HG03432 (cell line): ENCODE data around the gene ST8SIA2.

Source experiments
- ATAC-seq: cut with Tn5 transposase; IDR thresholded peaks from one replicate; pipeline ENCODE4 v1.9.1; 2021; ENCODE audit warnings: mild to moderate bottlenecking, moderate library complexity; ENCODE audit not compliant: unreplicated experiment

Gene ST8SIA2

DNA sequence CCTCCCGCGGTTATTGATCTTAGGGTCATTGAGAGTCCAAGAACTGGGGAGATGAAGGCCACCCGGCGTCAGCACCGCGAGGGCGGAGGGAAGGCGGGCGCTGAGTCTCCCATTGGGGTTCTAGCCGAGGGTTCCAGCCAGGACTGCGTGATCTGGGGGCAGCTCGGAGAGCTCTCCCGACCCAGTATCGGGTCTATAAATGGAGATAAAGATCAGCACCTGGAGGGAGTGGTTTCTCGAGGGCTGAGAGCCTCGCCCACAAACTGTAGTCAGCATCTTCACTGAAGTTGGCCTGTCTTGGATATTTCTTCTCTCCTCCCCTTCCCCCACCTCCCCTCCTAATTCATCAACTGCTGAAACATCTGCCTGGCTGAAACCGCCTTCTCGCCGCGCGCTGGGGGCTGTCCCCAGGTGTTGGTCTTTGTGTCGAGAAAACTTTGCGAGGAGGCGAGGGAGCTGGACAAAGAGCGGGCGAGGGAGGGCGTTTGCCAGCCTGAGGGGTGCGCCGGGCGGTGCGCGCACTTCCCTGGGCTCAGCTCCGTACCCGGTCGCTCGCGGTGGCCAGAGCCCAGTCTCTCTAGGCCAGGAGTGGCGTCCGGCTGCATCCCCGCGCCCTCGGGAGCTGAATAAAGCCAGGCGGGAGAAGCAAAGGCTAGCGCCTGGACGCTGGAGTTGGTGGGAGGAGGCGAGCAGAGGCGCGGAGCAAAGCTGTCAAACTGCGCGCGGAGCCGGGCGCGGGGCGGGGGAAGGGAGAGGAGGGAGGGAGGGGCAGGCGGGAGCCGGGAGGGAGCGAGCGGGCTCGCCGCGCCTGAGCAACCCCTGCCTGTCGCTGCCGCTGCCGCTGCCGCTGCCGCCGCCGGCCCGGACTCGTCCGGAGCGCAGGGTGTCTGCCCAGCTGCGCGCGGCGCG lies at the start of gene ST8SIA2:
Gene ST8SIA2 (plus strand): TSS at position 811 of the 909 bp plus-strand sequence. CDS start 184 bp downstream, outside the sequence.
- no peak for ATAC-seq

- ATAC-seq: no peak
Measured at GRCh38 chr15:92343924-92344643, 49.6 kb upstream of the ST8SIA2 start.

- ATAC-seq: no peak
Measured at GRCh38 chr15:92346063-92346462, 47.6 kb upstream of the ST8SIA2 start.

- ATAC-seq: no peak
Measured at GRCh38 chr15:92355307-92355706, 38.4 kb upstream of the ST8SIA2 start.

DNA sequence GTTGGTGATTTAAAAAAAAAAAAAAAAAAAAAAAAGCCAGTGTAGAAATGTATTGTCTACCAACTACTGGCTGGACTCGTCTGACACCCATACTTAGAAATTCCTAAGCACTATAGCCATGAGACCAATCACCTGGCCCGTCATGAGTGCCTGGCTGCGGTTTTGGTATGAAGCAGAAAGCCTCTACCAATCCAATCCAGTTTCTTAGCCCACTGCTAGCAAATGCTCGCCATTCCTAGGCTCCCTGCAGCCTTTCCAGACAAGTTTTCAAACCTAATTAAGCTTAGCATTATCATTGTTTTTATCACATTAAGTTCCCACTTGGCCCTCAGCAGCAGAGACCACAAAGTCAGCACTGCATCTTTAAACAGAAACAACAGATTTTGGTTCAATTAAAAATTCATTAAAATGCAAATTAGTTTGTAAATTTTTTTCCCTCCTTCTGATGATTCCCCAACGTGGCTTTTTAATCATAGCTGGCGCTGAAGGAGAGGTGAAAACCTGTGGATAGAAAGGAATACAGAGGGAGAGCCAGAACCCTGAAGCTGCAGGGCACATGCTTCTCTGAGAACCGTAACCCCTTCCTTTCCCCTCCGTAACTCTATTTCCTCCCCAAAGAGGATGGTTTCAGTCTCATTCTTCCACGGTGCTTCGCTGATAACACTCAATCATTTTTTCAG lies 32.2 kb upstream of the ST8SIA2 start:
- ATAC-seq: no peak

- no peak for ATAC-seq
Measured at GRCh38 chr15:92362001-92362350, 31.7 kb upstream of the ST8SIA2 start.

GRCh38 chr15:92365084-92365483 lies 28.6 kb upstream of the ST8SIA2 start:
- no peak for ATAC-seq

DNA sequence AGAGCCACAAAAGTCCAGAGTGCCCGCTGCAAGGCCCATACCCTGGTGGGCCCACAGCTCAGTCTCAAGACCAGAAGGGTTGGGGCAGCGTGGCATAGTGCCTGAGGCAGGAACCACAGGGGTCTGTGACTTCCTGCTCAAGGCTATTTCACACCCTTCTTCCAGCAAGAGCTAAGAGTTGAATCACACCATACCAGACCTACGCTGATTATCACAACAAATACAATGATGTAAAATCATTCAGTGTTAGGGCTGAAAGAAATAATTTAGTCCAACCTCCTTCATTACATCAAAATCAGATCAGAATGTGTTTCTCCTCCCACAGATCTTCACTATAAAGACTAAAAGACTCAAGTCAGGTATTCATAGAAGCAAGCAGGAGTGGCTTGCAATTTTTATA lies 27.8 kb upstream of the ST8SIA2 start:
- ATAC-seq: no peak

DNA sequence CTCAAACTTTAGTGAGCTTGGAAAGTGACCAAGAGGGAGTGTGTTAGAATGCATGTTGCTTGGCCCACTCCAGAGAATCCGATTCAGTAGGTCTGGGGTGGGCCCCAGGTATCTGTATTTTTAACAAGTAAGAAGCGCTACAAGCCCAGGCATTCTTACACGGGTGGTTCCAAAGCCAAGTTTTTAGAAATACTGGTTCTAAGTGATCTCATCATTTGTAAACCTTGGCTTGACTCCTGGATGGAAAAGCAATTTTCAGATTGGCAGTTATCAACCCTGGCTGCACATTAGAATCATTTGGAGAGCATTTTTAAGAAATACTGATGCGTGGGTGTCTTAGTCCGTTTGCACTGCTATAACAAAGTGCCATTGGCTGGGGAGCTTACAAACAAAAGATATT lies 27.3 kb upstream of the ST8SIA2 start:
- no peak for ATAC-seq

- no peak for ATAC-seq
Measured at GRCh38 chr15:92375057-92375456, 18.6 kb upstream of the ST8SIA2 start.

GRCh38 chr15:92376109-92376508 lies 17.6 kb upstream of the ST8SIA2 start:
- no peak for ATAC-seq

- no peak for ATAC-seq
Measured at GRCh38 chr15:92377083-92377789, 16.4 kb upstream of the ST8SIA2 start.

DNA sequence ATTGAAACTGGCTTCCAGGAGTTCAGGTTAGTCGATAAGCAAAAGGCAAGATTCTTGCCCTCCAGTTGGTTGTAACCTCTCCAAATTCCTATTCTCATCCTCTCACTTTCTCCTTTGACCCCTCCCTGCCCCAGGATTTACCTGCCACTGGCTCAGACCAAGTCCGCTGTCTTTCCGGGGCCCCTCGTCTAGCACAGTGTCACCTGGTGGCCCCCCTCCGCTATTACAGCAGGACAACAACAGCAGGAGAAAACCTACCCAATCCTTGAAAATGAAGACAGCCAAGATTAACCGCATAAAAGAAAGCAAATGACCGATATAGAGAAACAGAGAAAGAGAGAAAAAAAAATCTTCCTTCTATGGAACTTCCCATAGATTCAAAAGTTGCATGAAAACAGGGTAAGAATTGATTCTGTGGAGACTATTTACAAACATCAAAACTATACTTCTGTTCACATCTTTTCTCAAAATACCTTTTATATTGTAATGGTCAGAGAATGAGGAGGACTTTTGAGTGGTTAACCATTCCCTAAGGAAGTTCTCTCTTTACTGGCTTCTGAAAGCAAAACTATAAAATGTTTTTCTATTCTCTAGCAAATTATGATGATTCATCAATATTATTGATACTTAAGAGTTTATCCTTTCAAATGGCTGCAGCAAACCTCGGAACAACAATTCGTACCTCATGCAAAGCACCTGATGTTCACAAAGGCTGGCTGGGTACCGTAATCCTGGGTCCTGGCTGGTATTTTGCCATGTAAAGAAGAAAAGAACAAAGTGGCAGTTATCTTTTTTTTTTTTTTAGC lies 10.0 kb upstream of the ST8SIA2 start:
- ATAC-seq: peak; percentile 45

DNA sequence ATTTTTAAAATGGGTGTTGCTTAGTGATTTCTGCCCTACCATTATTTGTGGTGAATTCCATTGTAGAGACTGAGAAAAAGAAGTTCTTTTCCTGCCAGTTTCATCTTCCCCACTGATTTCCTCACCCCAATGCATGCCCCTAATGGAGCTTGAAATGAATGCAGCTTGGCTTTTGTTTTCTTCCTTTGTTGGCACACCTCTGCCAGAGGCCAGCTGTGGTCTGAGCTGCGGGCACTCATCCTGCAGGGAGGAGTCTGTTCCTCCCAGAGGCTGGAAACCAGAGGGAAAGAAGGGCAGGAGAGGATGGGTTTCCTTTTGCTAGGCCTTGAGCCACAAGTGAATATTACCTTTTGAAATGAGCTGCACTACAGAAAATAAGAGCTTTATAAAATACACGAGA lies 9.3 kb upstream of the ST8SIA2 start:
- no peak for ATAC-seq

GRCh38 chr15:92385096-92385495 lies 8.6 kb upstream of the ST8SIA2 start:
- ATAC-seq: no peak

DNA sequence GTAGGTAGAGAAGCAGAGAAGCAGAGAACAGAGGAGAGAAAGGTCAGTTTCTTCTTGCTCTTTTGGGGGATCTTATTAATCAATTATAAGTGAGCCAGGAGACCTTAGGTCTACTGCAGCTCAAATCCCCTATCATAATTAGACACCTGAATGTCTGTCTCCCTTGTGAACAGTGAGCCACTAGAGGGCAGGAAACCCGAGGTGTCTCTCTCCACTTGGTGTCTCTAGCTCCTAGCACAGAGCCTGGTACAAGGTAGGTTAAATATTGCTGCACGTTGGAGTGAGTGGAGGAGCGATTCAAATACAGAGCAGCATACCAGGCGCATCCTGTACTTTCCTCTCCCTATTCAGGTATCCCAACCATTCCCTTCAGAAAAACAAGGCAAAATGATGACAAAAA lies 2.0 kb upstream of the ST8SIA2 start:
- no peak for ATAC-seq

DNA sequence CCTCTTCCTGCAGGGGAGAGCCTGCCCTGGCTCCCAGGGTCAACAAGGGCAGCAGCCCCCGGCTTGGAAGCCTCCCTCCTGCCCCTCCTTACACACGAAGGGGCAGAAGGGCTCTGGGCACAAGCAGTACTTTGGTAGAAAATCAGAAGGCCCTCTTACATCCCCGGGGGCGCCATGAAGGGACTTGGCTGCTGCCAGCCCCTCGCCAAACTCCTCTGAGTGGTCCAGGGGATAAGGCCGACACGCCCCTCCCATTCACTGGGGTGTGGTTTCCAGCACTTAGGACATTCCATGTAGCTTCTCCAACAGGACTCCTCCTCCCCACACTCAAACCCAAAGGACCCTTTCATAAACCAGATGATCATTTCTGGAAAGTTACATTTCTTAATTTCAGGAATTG lies 1.2 kb upstream of the ST8SIA2 start:
- ATAC-seq: no peak

- no peak for ATAC-seq
Measured at GRCh38 chr15:92393980-92394308, 263 bp downstream of the ST8SIA2 start.

DNA sequence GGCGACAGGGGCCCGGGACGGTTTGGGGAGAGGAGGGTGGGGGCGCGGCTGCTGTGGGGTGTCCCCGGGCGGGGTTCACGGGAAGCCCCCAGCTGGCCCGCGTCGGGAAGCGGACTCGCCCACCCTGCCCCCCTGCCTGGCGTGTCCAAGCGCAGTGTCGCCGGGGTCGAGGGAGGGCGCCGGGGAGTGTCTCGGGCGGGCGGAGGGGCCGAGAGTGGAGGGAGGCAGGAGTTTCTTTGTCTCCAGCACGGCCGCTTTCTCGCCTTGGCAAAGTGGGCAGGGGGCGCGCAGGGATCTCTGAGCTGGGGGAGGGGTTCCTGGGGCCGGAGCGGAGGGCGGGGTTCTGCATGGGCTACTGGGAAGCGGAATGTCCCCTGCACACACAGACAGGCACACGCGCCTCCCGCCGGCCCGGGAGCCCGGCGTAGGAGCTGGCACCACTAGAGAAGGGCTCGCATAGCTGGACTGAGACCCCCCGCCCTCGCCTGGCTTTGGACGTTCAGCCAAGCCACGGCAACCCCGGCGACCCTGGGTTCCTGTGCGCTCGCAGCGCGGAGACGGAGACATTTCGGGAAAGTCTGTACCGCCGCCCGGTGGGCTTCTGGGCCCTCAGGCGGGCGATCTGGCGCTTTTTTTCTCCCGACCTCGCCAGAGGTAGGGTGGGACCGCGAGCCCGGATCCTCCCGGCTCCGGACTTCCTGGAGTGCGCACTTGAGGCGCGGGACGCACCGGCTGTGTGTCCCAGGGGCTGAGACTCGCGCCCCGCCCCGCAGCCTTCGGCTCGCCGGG lies 822 bp downstream of the ST8SIA2 start:
- ATAC-seq: no peak
